Vagina (tissue), 2 donors: ENCODE results near the gene ALLC. TPM values are rescaled to one million over a fixed set of nuclear protein-coding genes. Genes with fewer than 3 reads are reported as not detected.

ENCODE experiments used
- DNase-seq, 2 donors: peaks; one replicate each; pipeline ENCODE4 v3.0.0-alpha.2; 2017; ENCODE audit errors: extremely low spot score in 2 of 2
- H3K27ac ChIP-seq: fragments of 200-600 bp; sonication (generic); one replicate; pipeline ENCODE4 v1.5.1; 2019
- H3K27me3 ChIP-seq: fragments of 200-600 bp; sonication (generic); one replicate; pipeline ENCODE4 v1.5.1; 2019
- H3K36me3 ChIP-seq, 2 donors: fragments of 200-600 bp; sonication (generic); one replicate each; pipeline ENCODE4 v1.5.1; 2017 to 2019
- H3K4me1 ChIP-seq: fragments of 200-600 bp; sonication (generic); one replicate; pipeline ENCODE4 v1.5.1; 2019
- H3K4me3 ChIP-seq, 2 donors: fragments of 200-600 bp; sonication (generic); 1 replicate in 1 of 2; 2 replicates in 1 of 2; pipeline ENCODE4 v1.5.1; 2016 to 2019
- H3K9me3 ChIP-seq: fragments of 200-600 bp; sonication (generic); one replicate; pipeline ENCODE4 v1.5.1; 2019
- CTCF ChIP-seq, 3 experiments: fragments of 450-650 bp in 2 of 3; fragments of 200-600 bp in 1 of 3; sonication (generic) in 1 of 3; IDR thresholded peaks; one replicate each; pipeline ENCODE4 v1.5.1; 2017 to 2019; ENCODE audit warnings: antibody characterized with exemption in 3 of 3, mild to moderate bottlenecking in 2 of 3, moderate library complexity in 2 of 3
- POLR2A ChIP-seq, 2 donors: fragments of 450-650 bp; IDR thresholded peaks; one replicate each; pipeline ENCODE4 v1.6.1; 2017; ENCODE audit warnings: antibody characterized with exemption in 2 of 2, mild to moderate bottlenecking in 2 of 2, moderate library complexity in 2 of 2
- POLR2AphosphoS5 ChIP-seq, 2 donors: sonication (generic); formaldehyde crosslinking; IDR thresholded peaks; one replicate each; pipeline ENCODE4 v1.9.0; 2017; ENCODE audit warnings: antibody characterized with exemption in 2 of 2, mild to moderate bottlenecking in 2 of 2, low read depth in 1 of 2; ENCODE audit not compliant: insufficient read depth in 1 of 2
- intact Hi-C: fragments of 100-400 bp; cut with DNase I; formaldehyde crosslinking; loops from one replicate; pipeline ENCODE4 v1.15.1; 2023
- total RNA-seq: library from RNA; depleted of rRNA; stranded (reverse); fragments of >200 nt; gene quantifications from one replicate; pipeline ENCODE4 v1.2.3, GENCODE V29; 2016

Gene ALLC
- total RNA-seq, 1 donor from 2014 or later: not detected

GRCh38 chr2:3631851-3632659 lies 25.9 kb upstream of the ALLC start:
- H3K36me3 ChIP-seq: no peaks in the 10 kb centered on the region
- H3K27me3 ChIP-seq: no peaks in the 10 kb centered on the region
- TF ChIP-seq POLR2AphosphoS5 (IDR thresholded peaks at IDR 0.05; ENCODE audit: insufficient read depth in 1 of 2, low read depth in 1 of 2) (no peak), POLR2A (IDR thresholded peaks at IDR 0.05) (no peak), CTCF (IDR thresholded peaks at IDR 0.05) (no peak)
- H3K9me3 ChIP-seq: no peaks in the 10 kb centered on the region
- H3K4me3 ChIP-seq: no peak overlapping the region
- intact Hi-C loops: no loop called here
- no peaks in the 10 kb centered on the region for H3K4me1 ChIP-seq
- no peak overlapping the region for H3K27ac ChIP-seq
- peak; percentile 76 to 79 for DNase-seq

- Histone ChIP-seq H3K9me3 (no peaks in the 10 kb centered on the region), H3K27ac (no peak overlapping the region), H3K36me3 (no peaks in the 10 kb centered on the region), H3K4me1 (no peaks in the 10 kb centered on the region), H3K27me3 (no peaks in the 10 kb centered on the region), H3K4me3 (no peak overlapping the region)
- TF ChIP-seq POLR2AphosphoS5 (IDR thresholded peaks at IDR 0.05; ENCODE audit: insufficient read depth in 1 of 2, low read depth in 1 of 2): no peak
- TF ChIP-seq CTCF (IDR thresholded peaks at IDR 0.05): no peak
- no peak for TF ChIP-seq POLR2A (IDR thresholded peaks at IDR 0.05)
- DNase-seq: peak; percentile 70 to 92
- intact Hi-C loops: no loop called here
Observed at GRCh38 chr2:3633089-3633981, 24.7 kb upstream of the ALLC start.

GRCh38 chr2:3633982-3634595 lies 23.9 kb upstream of the ALLC start:
- Histone ChIP-seq H3K27me3 (no peaks in the 10 kb centered on the region), H3K9me3 (no peaks in the 10 kb centered on the region), H3K36me3 (no peaks in the 10 kb centered on the region), H3K27ac (no peak overlapping the region), H3K4me3 (no peak overlapping the region), H3K4me1 (no peaks in the 10 kb centered on the region)
- DNase-seq: peak; percentile 47 to 77
- intact Hi-C loops: no loop called here
- TF ChIP-seq POLR2AphosphoS5 (IDR thresholded peaks at IDR 0.05; ENCODE audit: insufficient read depth in 1 of 2, low read depth in 1 of 2) (no peak), CTCF (IDR thresholded peaks at IDR 0.05) (no peak), POLR2A (IDR thresholded peaks at IDR 0.05) (no peak)

- intact Hi-C loops: no loop called here
- no peak overlapping the region for H3K27ac ChIP-seq
- no peaks in the 10 kb centered on the region for H3K36me3 ChIP-seq
- no peaks in the 10 kb centered on the region for H3K4me1 ChIP-seq
- DNase-seq: peak; percentile 72 to 92
- no peak overlapping the region for H3K4me3 ChIP-seq
- TF ChIP-seq POLR2AphosphoS5 (IDR thresholded peaks at IDR 0.05; ENCODE audit: insufficient read depth in 1 of 2, low read depth in 1 of 2) (no peak), POLR2A (IDR thresholded peaks at IDR 0.05) (no peak)
- no peaks in the 10 kb centered on the region for H3K27me3 ChIP-seq
- no peaks in the 10 kb centered on the region for H3K9me3 ChIP-seq
Observed at GRCh38 chr2:3634596-3635121, 23.3 kb upstream of the ALLC start.
